RWPE1 (cell line): ENCODE results near the gene KDM3B.
A peak's percentile ranks its signal among the peaks of the same experiment; 100 is the strongest.
"Not testable (repeated sequence)": the region's sequence is repeated elsewhere in the genome, so short reads cannot be mapped to it uniquely, and the experiment has no call there.

Source experiments
- CTCF ChIA-PET: fragments of 350-600 bp; sonication (Branson Sonifier 250); formaldehyde crosslinking; extraction: SDS; loops from one replicate; lab custom pipeline; 2021; lab: Yijun Ruan, JAX
- POLR2A ChIA-PET: fragments of 400-600 bp; formaldehyde crosslinking; extraction: SDS; loops from one replicate; lab custom pipeline; 2020; ENCODE audit warnings: antibody characterized with exemption; ENCODE audit not compliant: low non-redundant PET; lab: Yijun Ruan, JAX
- DNase-seq: peaks from one replicate; pipeline ENCODE4 v3.0.0; 2012; ENCODE audit warnings: low spot score
- H3K27ac ChIP-seq: fragments of 450-650 bp; 2 replicates; pipeline ENCODE4 v1.5.1; 2017
- TF ChIP-seq, protein P1 (sequence below): fragments of 450-650 bp; conservative IDR thresholded peaks from 2 replicates; pipeline ENCODE4 v1.5.1; 2017; ENCODE audit warnings: low read depth, mild to moderate bottlenecking

KDM3B gene

GRCh38 chr5:138372653-138373052 is 20.2 kb downstream of the KDM3B start:
- H3K27ac ChIP-seq = no peak overlapping the region
- POLR2A ChIA-PET = no interaction called here
- CTCF ChIA-PET = interaction anchor here (1.0 to 3.8 kb wide), 2 partner anchors 20 to 149 kb away, joined by 3 to 35 read pairs; partner anchors contain the start of gene KDM3B
- TF ChIP-seq, protein P1, sequence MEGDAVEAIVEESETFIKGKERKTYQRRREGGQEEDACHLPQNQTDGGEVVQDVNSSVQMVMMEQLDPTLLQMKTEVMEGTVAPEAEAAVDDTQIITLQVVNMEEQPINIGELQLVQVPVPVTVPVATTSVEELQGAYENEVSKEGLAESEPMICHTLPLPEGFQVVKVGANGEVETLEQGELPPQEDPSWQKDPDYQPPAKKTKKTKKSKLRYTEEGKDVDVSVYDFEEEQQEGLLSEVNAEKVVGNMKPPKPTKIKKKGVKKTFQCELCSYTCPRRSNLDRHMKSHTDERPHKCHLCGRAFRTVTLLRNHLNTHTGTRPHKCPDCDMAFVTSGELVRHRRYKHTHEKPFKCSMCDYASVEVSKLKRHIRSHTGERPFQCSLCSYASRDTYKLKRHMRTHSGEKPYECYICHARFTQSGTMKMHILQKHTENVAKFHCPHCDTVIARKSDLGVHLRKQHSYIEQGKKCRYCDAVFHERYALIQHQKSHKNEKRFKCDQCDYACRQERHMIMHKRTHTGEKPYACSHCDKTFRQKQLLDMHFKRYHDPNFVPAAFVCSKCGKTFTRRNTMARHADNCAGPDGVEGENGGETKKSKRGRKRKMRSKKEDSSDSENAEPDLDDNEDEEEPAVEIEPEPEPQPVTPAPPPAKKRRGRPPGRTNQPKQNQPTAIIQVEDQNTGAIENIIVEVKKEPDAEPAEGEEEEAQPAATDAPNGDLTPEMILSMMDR = no peak
- no peak for DNase-seq

DNA sequence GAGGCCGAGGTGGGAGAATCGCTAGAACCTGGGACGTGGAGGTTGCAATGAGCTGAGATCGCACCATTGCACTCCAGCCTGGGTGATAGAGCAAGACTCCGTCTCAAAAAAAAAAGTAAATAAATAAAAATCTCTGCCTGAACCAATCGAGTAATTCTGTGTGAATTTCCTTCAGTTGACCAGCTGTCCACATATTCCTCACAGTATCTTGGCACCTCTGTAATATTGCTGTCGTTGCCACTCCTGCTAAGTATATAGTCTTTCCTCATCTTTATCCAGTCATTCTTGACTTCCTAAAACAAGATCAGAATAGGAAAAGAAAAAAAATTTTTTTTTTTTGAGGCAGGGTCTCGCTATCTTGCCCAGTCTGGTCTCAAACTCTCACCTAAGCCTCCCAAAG is 29.9 kb downstream of the KDM3B start:
- CTCF ChIA-PET = interaction anchor here (0.5 to 0.9 kb wide), 4 partner anchors 30 to 1747 kb away, joined by 3 to 4 read pairs (median 3); partner anchors contain the start of gene KDM3B
- DNase-seq = no peak
- H3K27ac ChIP-seq = no peak overlapping the region
- POLR2A ChIA-PET = no interaction called here
- TF ChIP-seq, protein P1 = no peak

GRCh38 chr5:138385660-138386059 is 33.2 kb downstream of the KDM3B start:
- DNase-seq = no peak
- ChIA-PET POLR2A (no interaction called here), CTCF (interaction anchor here (0.6 to 1.5 kb wide), 3 partner anchors 24 to 184 kb away, joined by 3 to 8 read pairs (median 4); partner anchors contain the start of gene KDM3B)
- no peak overlapping the region for H3K27ac ChIP-seq
- TF ChIP-seq, protein P1 = no peak

DNA sequence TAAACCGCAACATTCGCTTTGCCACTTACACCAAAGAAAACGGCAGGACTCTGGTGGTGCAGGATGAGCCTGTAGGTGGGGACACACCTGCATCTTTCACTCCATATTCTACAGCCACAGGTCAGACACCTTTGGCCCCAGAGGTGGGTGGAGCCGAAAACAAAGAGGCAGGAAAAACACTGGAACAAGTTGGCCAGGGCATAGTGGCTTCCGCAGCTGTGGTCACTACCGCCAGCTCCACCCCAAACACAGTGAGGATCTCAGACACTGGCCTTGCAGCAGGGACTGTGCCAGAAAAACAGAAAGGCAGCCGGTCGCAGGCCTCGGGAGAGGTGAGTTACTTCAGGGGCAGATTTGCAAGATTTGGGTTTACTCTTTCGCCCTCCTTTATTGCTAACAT is 33.8 kb downstream of the KDM3B start:
- no peak for DNase-seq
- TF ChIP-seq, protein P1 = no peak
- peak overlapping the region; percentile 12; the same call in 1 of the 2 replicates for H3K27ac ChIP-seq
- ChIA-PET POLR2A (interaction anchor here (0.6 kb wide), 1 partner anchor 574 kb away, joined by 6 read pairs; no protein-coding TSS in a partner anchor), CTCF (interaction anchor here (0.6 to 0.7 kb wide), 2 partner anchors 132 to 184 kb away, joined by 3 read pairs; no protein-coding TSS in a partner anchor)

GRCh38 chr5:138389332-138389731 is 36.8 kb downstream of the KDM3B start:
- POLR2A ChIA-PET = no interaction called here
- TF ChIP-seq, protein P1 = no peak
- H3K27ac ChIP-seq = no peak overlapping the region
- CTCF ChIA-PET = interaction anchor here (0.7 kb wide), 1 partner anchor 737 kb away, joined by 3 read pairs; no protein-coding TSS in a partner anchor
- DNase-seq = no peak

DNA sequence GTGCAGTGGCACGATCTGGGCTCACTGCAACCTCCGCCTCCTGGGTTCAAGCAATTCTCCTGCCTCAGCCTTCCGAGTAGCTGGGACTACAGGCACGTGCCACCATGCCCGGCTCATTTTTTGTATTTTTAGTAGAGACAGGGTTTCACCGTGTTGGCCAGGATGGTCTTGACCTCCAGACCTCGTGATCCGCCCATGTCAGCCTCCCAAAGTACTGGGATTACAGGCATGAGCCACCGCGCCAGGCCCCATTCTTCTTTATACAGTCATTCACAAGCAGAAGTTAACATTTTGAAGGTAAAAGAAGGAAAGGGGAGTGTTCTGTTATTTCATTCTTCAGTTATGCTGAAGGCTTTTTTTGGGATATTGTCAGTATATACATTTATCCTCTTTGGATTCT is 37.4 kb downstream of the KDM3B start:
- POLR2A ChIA-PET, DNase-seq, H3K27ac ChIP-seq: not testable (repeated sequence)
- CTCF ChIA-PET = interaction anchor here (0.7 kb wide), 2 partner anchors 158 to 736 kb away, joined by 3 to 4 read pairs; no protein-coding TSS in a partner anchor

GRCh38 chr5:138391859-138392386 is 39.4 kb downstream of the KDM3B start:
- CTCF ChIA-PET = interaction anchor here (1.0 kb wide), 1 partner anchor 39 kb away, joined by 4 read pairs; the partner anchor contains the start of gene KDM3B
- POLR2A ChIA-PET = no interaction called here

More at GRCh38 chr5:138391859-138392386, 39.4 kb downstream of the KDM3B start:
- H3K27ac ChIP-seq = no peak overlapping the region
- DNase-seq = no peak
- TF ChIP-seq, protein P1 = no peak
